MCF 10A (cell line): ENCODE measurements around the gene HAUS5. TPM values are rescaled to one million over a fixed set of nuclear protein-coding genes. Genes with fewer than 3 reads are reported as not detected.

ENCODE experiments used
- BruUV-seq: library from RNA; stranded (reverse); fragments of 400-500 nt; replicated peaks from 2 replicates; lab custom pipeline; 2021; lab: Mats Ljungman, UMichigan
- CTCF ChIA-PET: fragments of 300-600 bp; sonication (Branson Sonifier 250); formaldehyde crosslinking; extraction: SDS; loops from one replicate; lab custom pipeline; 2021; ENCODE audit warnings: antibody characterized with exemption, inconsistent platforms; lab: Yijun Ruan, JAX
- POLR2A ChIA-PET: fragments of 300-600, 350-650 bp; sonication (Branson Sonifier 250); formaldehyde crosslinking; extraction: SDS; loops from one replicate; lab custom pipeline; 2020; ENCODE audit warnings: antibody characterized with exemption, inconsistent platforms; lab: Yijun Ruan, JAX
- DNase-seq: peaks from one replicate; pipeline ENCODE4 v3.0.0-alpha.2; 2018; ENCODE audit not compliant: unreplicated experiment
- H3K27ac Mint-ChIP-seq: one replicate; pipeline ENCODE4 v1.8.0; 2022; ENCODE audit warnings: mild to moderate bottlenecking, low read depth, mixed read lengths; ENCODE audit not compliant: unreplicated experiment
- H3K27me3 Mint-ChIP-seq: one replicate; pipeline ENCODE4 v1.8.0; 2022; ENCODE audit warnings: mixed read lengths; ENCODE audit not compliant: insufficient read depth, unreplicated experiment
- H3K36me3 Mint-ChIP-seq: one replicate; pipeline ENCODE4 v1.8.0; 2022; ENCODE audit warnings: mild to moderate bottlenecking, moderate library complexity, mixed read lengths; ENCODE audit not compliant: insufficient read depth, unreplicated experiment
- H3K4me1 Mint-ChIP-seq: one replicate; pipeline ENCODE4 v1.8.0; 2022; ENCODE audit warnings: mixed read lengths; ENCODE audit not compliant: insufficient read depth, unreplicated experiment
- H3K4me3 Mint-ChIP-seq: one replicate; pipeline ENCODE4 v1.8.0; 2022; ENCODE audit warnings: mild to moderate bottlenecking, moderate library complexity, mixed read lengths; ENCODE audit not compliant: unreplicated experiment
- H3K9me3 Mint-ChIP-seq: one replicate; pipeline ENCODE4 v1.8.0; 2022; ENCODE audit warnings: mixed read lengths; ENCODE audit not compliant: unreplicated experiment
- CTCF ChIP-seq: fragments of 200-600 bp; IDR thresholded peaks from one replicate; pipeline ENCODE4 v1.8.0; 2022; ENCODE audit warnings: antibody characterized with exemption, mild to moderate bottlenecking; ENCODE audit not compliant: unreplicated experiment
- intact Hi-C: fragments of 100-400 bp; cut with micrococcal nuclease; formaldehyde crosslinking; loops from 2 replicates; pipeline ENCODE4 v1.14.1; 2022
- total RNA-seq: library from RNA; stranded (reverse); gene quantifications from 2 replicates; pipeline ENCODE4 v1.2.3, GENCODE V29; 2022

Gene HAUS5
- total RNA-seq, 1 experiment from 2014 or later: 10.6 TPM

- ChIA-PET CTCF (interaction anchor here (0.6 to 1.5 kb wide), 5 partner anchors 15 to 128 kb away, joined by 3 to 9 read pairs (median 4); no protein-coding TSS in a partner anchor), POLR2A (no interaction called here)
Observed at GRCh38 chr19:35565016-35565856, 47.3 kb upstream of the HAUS5 start.

GRCh38 chr19:35566738-35567137 is 45.8 kb upstream of the HAUS5 start:
- no peak for TF ChIP-seq CTCF
- Mint-ChIP-seq H3K4me1 (no peaks in the 10 kb centered on the region), H3K9me3 (no peaks in the 10 kb centered on the region), H3K4me3 (no peak overlapping the region), H3K36me3 (no peaks in the 10 kb centered on the region), H3K27me3 (peaks cover 37% of the 10 kb centered on the region), H3K27ac (no peak overlapping the region)
- CTCF ChIA-PET: interaction anchor here (1.3 kb wide), 1 partner anchor 18 kb away, joined by 4 read pairs; no protein-coding TSS in a partner anchor
- DNase-seq: no peak
- no TSS peak for BruUV-seq
- intact Hi-C loops: no loop called here
- POLR2A ChIA-PET: no interaction called here

More at GRCh38 chr19:35565016-35565856, 47.3 kb upstream of the HAUS5 start:
- H3K4me1 Mint-ChIP-seq: no peaks in the 10 kb centered on the region
- H3K4me3 Mint-ChIP-seq: no peak overlapping the region
- no peaks in the 10 kb centered on the region for H3K36me3 Mint-ChIP-seq
- no peak overlapping the region for H3K27ac Mint-ChIP-seq
- intact Hi-C loops: no loop called here
- no peak for TF ChIP-seq CTCF
- no peak for DNase-seq
- H3K27me3 Mint-ChIP-seq: peaks cover 37% of the 10 kb centered on the region
- no TSS peak for BruUV-seq
- no peaks in the 10 kb centered on the region for H3K9me3 Mint-ChIP-seq

- TF ChIP-seq CTCF: no peak
- no peak overlapping the region for H3K27ac Mint-ChIP-seq
- H3K4me3 Mint-ChIP-seq: no peak overlapping the region
- no peaks in the 10 kb centered on the region for H3K36me3 Mint-ChIP-seq
- H3K9me3 Mint-ChIP-seq: no peaks in the 10 kb centered on the region
- DNase-seq: no peak
- H3K27me3 Mint-ChIP-seq: peaks cover 23% of the 10 kb centered on the region
- ChIA-PET CTCF (no interaction called here), POLR2A (no interaction called here)
- intact Hi-C loops: no loop called here
- no peaks in the 10 kb centered on the region for H3K4me1 Mint-ChIP-seq
- BruUV-seq: no TSS peak
Observed at GRCh38 chr19:35569281-35569781, 43.2 kb upstream of the HAUS5 start.

- H3K4me3 Mint-ChIP-seq: no peak overlapping the region
- no peak overlapping the region for H3K27ac Mint-ChIP-seq
- no peak for DNase-seq
- H3K9me3 Mint-ChIP-seq: peaks cover 12% of the 10 kb centered on the region
- peaks cover 23% of the 10 kb centered on the region for H3K27me3 Mint-ChIP-seq
- no peaks in the 10 kb centered on the region for H3K4me1 Mint-ChIP-seq
- CTCF ChIA-PET: no interaction called here
- H3K36me3 Mint-ChIP-seq: peaks cover 5% of the 10 kb centered on the region
- BruUV-seq: no TSS peak
- no peak for TF ChIP-seq CTCF
- intact Hi-C loops: no loop called here
- POLR2A ChIA-PET: no interaction called here
Observed at GRCh38 chr19:35571406-35571965, 41.0 kb upstream of the HAUS5 start.
